BJ (cell line): Measurements from ENCODE around the gene NUP62. TPM values are rescaled to one million over a fixed set of nuclear protein-coding genes. Genes with fewer than 3 reads are reported as not detected.

ENCODE experiments used
- CTCF ChIA-PET: fragments of 350-600 bp; formaldehyde crosslinking; extraction: SDS; loops from one replicate; lab custom pipeline; 2021; ENCODE audit warnings: antibody characterized with exemption, inconsistent platforms; lab: Yijun Ruan, JAX
- POLR2A ChIA-PET: fragments of 300-600 bp; sonication (Branson Sonifier 250); formaldehyde crosslinking; extraction: SDS; loops from one replicate; lab custom pipeline; 2021; ENCODE audit warnings: antibody characterized with exemption; lab: Charles Lee
- DNase-seq: peaks from one replicate; pipeline ENCODE4 v3.0.0-alpha.2; 2011; ENCODE audit warnings: low read depth
- H3K27me3 ChIP-seq: 2 replicates; pipeline ENCODE4 v1.6.0; 2011; ENCODE audit warnings: low read length; ENCODE audit not compliant: control insufficient read depth, insufficient read depth
- H3K36me3 ChIP-seq: 2 replicates; pipeline ENCODE4 v1.5.1; 2011; ENCODE audit warnings: low read length; ENCODE audit not compliant: control insufficient read depth, insufficient read depth
- H3K4me3 ChIP-seq: 2 replicates; pipeline ENCODE4 v1.5.1; 2011; ENCODE audit warnings: low read depth, mild to moderate bottlenecking, control low read depth, low read length
- CTCF ChIP-seq: IDR thresholded peaks from 2 replicates; pipeline ENCODE4 v1.5.1; 2011; ENCODE audit warnings: low read depth, mild to moderate bottlenecking, control low read depth, inconsistent platforms, low read length, moderate library complexity; ENCODE audit not compliant: insufficient read depth
- polyA plus RNA-seq: library from polyadenylated mRNA; depleted of rRNA; stranded (reverse); fragments of >200 nt; gene quantifications from 2 replicates; pipeline ENCODE4 v1.2.3, GENCODE V29; 2011; rRNA removed

NUP62 gene
- polyA plus RNA-seq, 1 experiment = 15.1 TPM

- Histone ChIP-seq H3K36me3 (peaks cover 60% of the 10 kb centered on the region), H3K4me3 (no peak overlapping the region), H3K27me3 (no peaks in the 10 kb centered on the region)
- no peak for DNase-seq
- POLR2A ChIA-PET = no interaction called here
- TF ChIP-seq CTCF = no peak
- CTCF ChIA-PET = no interaction called here
These were observed 69.5 kb downstream of the NUP62 start for GRCh38 chr19:49859682-49860335.

GRCh38 chr19:49858088-49858985 is 71.0 kb downstream of the NUP62 start:
- no peak for TF ChIP-seq CTCF
- H3K27me3 ChIP-seq = no peaks in the 10 kb centered on the region
- H3K36me3 ChIP-seq = peaks cover 55% of the 10 kb centered on the region
- ChIA-PET CTCF (no interaction called here), POLR2A (no interaction called here)
- no peak for DNase-seq
- H3K4me3 ChIP-seq = no peak overlapping the region

GRCh38 chr19:49857838-49858087 is 71.5 kb downstream of the NUP62 start:
- Histone ChIP-seq H3K36me3 (peaks cover 51% of the 10 kb centered on the region), H3K27me3 (no peaks in the 10 kb centered on the region), H3K4me3 (no peak overlapping the region)
- DNase-seq = no peak
- POLR2A ChIA-PET = no interaction called here
- TF ChIP-seq CTCF = no peak
- CTCF ChIA-PET = no interaction called here

GRCh38 chr19:49857061-49857837 is 72.1 kb downstream of the NUP62 start:
- DNase-seq = no peak
- Histone ChIP-seq H3K36me3 (peaks cover 51% of the 10 kb centered on the region), H3K27me3 (no peaks in the 10 kb centered on the region), H3K4me3 (no peak overlapping the region)
- ChIA-PET CTCF (no interaction called here), POLR2A (no interaction called here)
- TF ChIP-seq CTCF = no peak

Other genes with a start within 250 kb of the NUP62 start
- gene ADM5, start 239.9 kb downstream of the NUP62 start, polyA plus RNA-seq = 0.39 TPM in 2 replicates
- gene CPT1C, start 238.4 kb downstream of the NUP62 start, polyA plus RNA-seq = 26.0 and 45.9 TPM in 2 replicates
- gene TSKS, start 166.2 kb downstream of the NUP62 start, polyA plus RNA-seq = 0.11 and 0.15 TPM in 2 replicates
- 82.1 and 153 TPM in 2 replicates for gene AP2A1, start 162.5 kb downstream of the NUP62 start, polyA plus RNA-seq
- gene FUZ, start 116.2 kb downstream of the NUP62 start, polyA plus RNA-seq = 8.3 and 14.3 TPM in 2 replicates
- 12.3 and 27.7 TPM in 2 replicates for gene MED25, start 111.2 kb downstream of the NUP62 start, polyA plus RNA-seq
- 30.7 and 67.6 TPM in 2 replicates for gene PTOV1, start 78.3 kb downstream of the NUP62 start, polyA plus RNA-seq
- 14.6 and 28.9 TPM in 2 replicates for gene PNKP, start 61.9 kb downstream of the NUP62 start, polyA plus RNA-seq
- 40.5 and 42.0 TPM in 2 replicates for gene AKT1S1, start 52.1 kb downstream of the NUP62 start, polyA plus RNA-seq
- 17.6 and 26.7 TPM in 2 replicates for gene TBC1D17, start 51.8 kb downstream of the NUP62 start, polyA plus RNA-seq
- gene IL4I1, start 32.6 kb downstream of the NUP62 start, polyA plus RNA-seq = 0.12 and 0.32 TPM in 2 replicates
- 6.9 and 7.9 TPM in 2 replicates for gene ATF5, start 299 bp downstream of the NUP62 start, polyA plus RNA-seq
- not detected in 2 replicates for gene SIGLEC11, start 31.7 kb upstream of the NUP62 start, polyA plus RNA-seq
- 29.5 and 34.1 TPM in 2 replicates for gene VRK3, start 95.9 kb upstream of the NUP62 start, polyA plus RNA-seq
- 6.4 and 7.5 TPM in 2 replicates for gene ZNF473, start 96.5 kb upstream of the NUP62 start, polyA plus RNA-seq
- gene IZUMO2, start 233.8 kb upstream of the NUP62 start, polyA plus RNA-seq = not detected in 2 replicates